GOT3 (cell line): Measurements from ENCODE around the gene GMPPB.
"Not testable (repeated sequence)": the region's sequence is repeated elsewhere in the genome, so short reads cannot be mapped to it uniquely, and the experiment has no call there.

Experiments
- DNase-seq: peaks from one replicate; lab custom pipeline; 2025; ENCODE audit warnings: mixed read lengths; lab: John Stamatoyannopoulos, UW

The GMPPB gene

GRCh38 chr3:49723628-49724551 is at the start of gene GMPPB:
Gene GMPPB (minus strand): TSS chr3:49723951. CDS start chr3:49723726, 225 bp downstream.
- DNase-seq, result peak; percentile 86

- no peak for DNase-seq
Measured at GRCh38 chr3:49772703-49773102, 49.0 kb upstream of the GMPPB start.

- DNase-seq, result no peak
Measured at GRCh38 chr3:49771340-49771938, 47.7 kb upstream of the GMPPB start.

GRCh38 chr3:49769926-49770325 is 46.2 kb upstream of the GMPPB start:
- no peak for DNase-seq

GRCh38 chr3:49769286-49769915 is 45.6 kb upstream of the GMPPB start:
- no peak for DNase-seq

- DNase-seq, result no peak
Measured at GRCh38 chr3:49763981-49764380, 40.2 kb upstream of the GMPPB start.

GRCh38 chr3:49761661-49762060 is 37.9 kb upstream of the GMPPB start:
- no peak for DNase-seq

GRCh38 chr3:49759226-49759625 is 35.5 kb upstream of the GMPPB start:
- DNase-seq, result no peak

GRCh38 chr3:49757197-49757596 is 33.4 kb upstream of the GMPPB start:
- no peak for DNase-seq

GRCh38 chr3:49756036-49756435 is 32.3 kb upstream of the GMPPB start:
- no peak for DNase-seq

- no peak for DNase-seq
Measured at GRCh38 chr3:49754536-49754935, 30.8 kb upstream of the GMPPB start.

GRCh38 chr3:49751501-49751900 is 27.8 kb upstream of the GMPPB start:
- no peak for DNase-seq

- DNase-seq, result no peak
Measured at GRCh38 chr3:49750056-49750455, 26.3 kb upstream of the GMPPB start.

GRCh38 chr3:49748874-49749273 is 25.1 kb upstream of the GMPPB start:
- not testable (repeated sequence) for DNase-seq

- no peak for DNase-seq
Measured at GRCh38 chr3:49747792-49748480, 24.2 kb upstream of the GMPPB start.

- no peak for DNase-seq
Measured at GRCh38 chr3:49745986-49746385, 22.2 kb upstream of the GMPPB start.

GRCh38 chr3:49740427-49740826 is 16.7 kb upstream of the GMPPB start:
- no peak for DNase-seq

GRCh38 chr3:49738067-49738713 is 14.4 kb upstream of the GMPPB start:
- no peak for DNase-seq

GRCh38 chr3:49734752-49735151 is 11.0 kb upstream of the GMPPB start:
- no peak for DNase-seq

- DNase-seq, result no peak
Measured at GRCh38 chr3:49733551-49733950, 9.8 kb upstream of the GMPPB start.

- DNase-seq, result no peak
Measured at GRCh38 chr3:49732597-49732996, 8.8 kb upstream of the GMPPB start.
